ENCODE measurements around the gene ATP9A.

Gene ATP9A

DNA sequence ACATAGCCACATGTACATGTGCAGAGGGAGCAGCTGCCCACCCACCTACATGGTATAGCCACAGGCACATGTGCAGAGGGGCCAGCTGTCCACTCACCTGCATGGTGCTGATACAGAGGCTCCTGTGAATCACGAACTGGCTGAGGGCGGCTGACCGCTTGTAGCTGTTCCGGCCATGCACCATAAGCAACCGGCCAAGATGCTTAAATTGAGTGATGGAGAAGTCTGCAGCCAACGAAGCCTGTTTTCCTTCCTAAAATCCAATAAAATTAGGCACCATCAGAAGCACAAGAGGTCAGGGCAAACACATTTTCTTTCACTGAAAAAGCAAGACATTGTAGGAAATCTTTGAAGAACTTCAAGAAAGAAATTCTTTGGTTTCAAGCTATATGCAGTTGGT, 154.6 kb downstream of the ATP9A start:
- H3K4me3 ChIP-seq (replicated peaks; ENCODE audit: insufficient read depth, low read length), result no peak overlapping the region
- peaks cover 8% of the 10 kb centered on the region for H3K27me3 ChIP-seq (ENCODE audit: insufficient read depth, poor library complexity, severe bottlenecking)
- no peak for DNase-seq (ENCODE audit: low read depth in 1 of 2, low spot score in 1 of 2)
- no peak overlapping the region for H3K27ac ChIP-seq (replicated peaks)
- TF ChIP-seq REST (IDR thresholded peaks at IDR 0.05; ENCODE audit: insufficient replicate concordance, low read depth) (no peak), GABPA (IDR thresholded peaks at IDR 0.05; ENCODE audit: low read depth) (no peak), SPI1 (IDR thresholded peaks at IDR 0.05; ENCODE audit: borderline replicate concordance, low read depth) (no peak), CTCF (IDR thresholded peaks at IDR 0.05; ENCODE audit: insufficient read depth, low read length) (no peak), POLR2AphosphoS5 (IDR thresholded peaks at IDR 0.05; ENCODE audit: low read depth) (no peak)

DNA sequence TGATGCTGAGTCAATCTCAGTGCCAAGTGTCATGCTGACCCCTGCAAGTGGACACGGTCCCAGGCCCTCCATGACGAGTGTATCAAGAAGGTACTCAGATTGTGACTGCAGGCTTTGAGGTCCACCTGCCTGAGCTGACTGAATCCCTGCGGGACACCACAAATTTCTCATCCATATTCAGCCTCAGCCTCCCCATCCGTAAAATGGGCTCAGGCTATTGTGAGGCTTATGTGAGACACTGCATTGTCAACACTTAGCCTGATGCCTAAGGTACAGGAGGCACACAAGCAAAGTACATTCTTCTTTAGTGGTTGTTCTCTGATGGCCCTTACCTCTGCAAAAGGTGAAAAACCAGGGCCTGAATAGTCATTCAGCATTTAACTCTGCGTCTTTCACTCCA, 155.3 kb downstream of the ATP9A start:
- no peak for TF ChIP-seq POLR2AphosphoS5 (IDR thresholded peaks at IDR 0.05; ENCODE audit: low read depth)
- no peak for TF ChIP-seq SPI1 (IDR thresholded peaks at IDR 0.05; ENCODE audit: borderline replicate concordance, low read depth)
- TF ChIP-seq GABPA (IDR thresholded peaks at IDR 0.05; ENCODE audit: low read depth), result no peak
- no peak for TF ChIP-seq CTCF (IDR thresholded peaks at IDR 0.05; ENCODE audit: insufficient read depth, low read length)
- TF ChIP-seq REST (IDR thresholded peaks at IDR 0.05; ENCODE audit: insufficient replicate concordance, low read depth), result no peak
- Histone ChIP-seq H3K27ac (replicated peaks) (no peak overlapping the region), H3K27me3 (ENCODE audit: insufficient read depth, poor library complexity, severe bottlenecking) (peaks cover 11% of the 10 kb centered on the region), H3K4me3 (replicated peaks; ENCODE audit: insufficient read depth, low read length) (no peak overlapping the region)
- no peak for DNase-seq (ENCODE audit: low read depth in 1 of 2, low spot score in 1 of 2)

GRCh38 chr20:51611625-51611890, 156.6 kb downstream of the ATP9A start:
- Histone ChIP-seq H3K4me3 (replicated peaks; ENCODE audit: insufficient read depth, low read length) (no peak overlapping the region), H3K27ac (replicated peaks) (no peak overlapping the region), H3K27me3 (ENCODE audit: insufficient read depth, poor library complexity, severe bottlenecking) (peaks cover 15% of the 10 kb centered on the region)
- no peak for DNase-seq (ENCODE audit: low read depth in 1 of 2, low spot score in 1 of 2)
- TF ChIP-seq CTCF (IDR thresholded peaks at IDR 0.05; ENCODE audit: insufficient read depth, low read length) (no peak), GABPA (IDR thresholded peaks at IDR 0.05; ENCODE audit: low read depth) (no peak), REST (IDR thresholded peaks at IDR 0.05; ENCODE audit: insufficient replicate concordance, low read depth) (no peak), SPI1 (IDR thresholded peaks at IDR 0.05; ENCODE audit: borderline replicate concordance, low read depth) (no peak), POLR2AphosphoS5 (IDR thresholded peaks at IDR 0.05; ENCODE audit: low read depth) (no peak)

Measured in HL-60 (cell line).